OCI-M1 (cell line): Measurements from ENCODE around the gene SKIC8.
"Not testable (repeated sequence)": the region's sequence is repeated elsewhere in the genome, so short reads cannot be mapped to it uniquely, and the experiment has no call there.

ENCODE experiments used
- DNase-seq: peaks from one replicate; lab custom pipeline; 2025; lab: John Stamatoyannopoulos, UW

Gene SKIC8

DNA sequence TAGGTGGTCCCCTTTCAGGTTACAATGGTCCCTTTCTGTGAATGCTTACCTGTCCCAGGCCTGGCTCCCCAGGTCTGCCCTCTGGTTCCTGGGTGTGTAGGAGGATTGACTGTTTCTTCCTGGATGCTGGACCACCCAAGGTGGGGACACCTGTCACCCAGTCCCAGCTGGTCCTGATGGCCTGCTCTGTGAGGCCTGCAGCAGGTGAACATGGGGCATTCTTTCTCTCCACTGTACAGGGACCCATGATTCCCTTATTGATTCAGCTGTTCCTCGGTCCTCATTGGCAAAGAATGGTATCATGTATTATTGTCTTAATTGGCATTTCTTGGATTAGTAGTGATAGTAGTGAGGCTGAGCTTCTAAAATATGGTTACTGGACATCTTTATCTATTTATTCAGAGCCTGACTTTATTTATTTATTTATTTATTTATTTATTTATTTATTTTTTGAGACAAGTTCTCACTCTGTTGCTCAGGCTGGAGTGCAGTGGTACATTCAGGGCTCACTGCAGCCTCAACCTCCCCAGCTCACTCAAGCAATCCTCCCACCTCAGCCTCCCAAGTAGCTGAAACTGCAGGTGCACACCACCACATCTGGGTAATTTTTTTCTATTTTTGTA lies 43.9 kb downstream of the SKIC8 start:
- DNase-seq, result no peak

- no peak for DNase-seq
Measured at GRCh38 chr15:78251136-78251535, 48.3 kb downstream of the SKIC8 start.

DNA sequence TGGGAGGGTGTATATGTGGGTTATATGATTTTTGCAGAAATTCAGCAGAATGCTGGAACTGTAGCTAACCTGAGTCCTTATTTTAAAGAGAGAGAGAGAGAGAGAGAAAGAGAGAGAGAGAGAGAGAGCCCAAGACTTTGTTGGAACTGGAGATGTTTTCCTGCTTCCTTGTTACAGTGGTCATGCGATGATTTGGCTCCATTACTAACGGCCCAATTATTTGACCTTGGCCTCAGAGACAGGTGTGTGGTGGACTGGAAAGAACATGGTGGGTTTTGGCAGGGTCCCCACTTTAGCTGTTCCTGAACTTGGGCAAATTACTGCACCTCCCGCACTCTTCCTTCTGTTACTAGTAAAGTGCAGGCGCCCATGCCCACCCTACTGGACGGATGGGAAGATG lies 50.3 kb downstream of the SKIC8 start:
- no peak for DNase-seq

GRCh38 chr15:78247911-78248310 lies 51.5 kb downstream of the SKIC8 start:
- no peak for DNase-seq

DNA sequence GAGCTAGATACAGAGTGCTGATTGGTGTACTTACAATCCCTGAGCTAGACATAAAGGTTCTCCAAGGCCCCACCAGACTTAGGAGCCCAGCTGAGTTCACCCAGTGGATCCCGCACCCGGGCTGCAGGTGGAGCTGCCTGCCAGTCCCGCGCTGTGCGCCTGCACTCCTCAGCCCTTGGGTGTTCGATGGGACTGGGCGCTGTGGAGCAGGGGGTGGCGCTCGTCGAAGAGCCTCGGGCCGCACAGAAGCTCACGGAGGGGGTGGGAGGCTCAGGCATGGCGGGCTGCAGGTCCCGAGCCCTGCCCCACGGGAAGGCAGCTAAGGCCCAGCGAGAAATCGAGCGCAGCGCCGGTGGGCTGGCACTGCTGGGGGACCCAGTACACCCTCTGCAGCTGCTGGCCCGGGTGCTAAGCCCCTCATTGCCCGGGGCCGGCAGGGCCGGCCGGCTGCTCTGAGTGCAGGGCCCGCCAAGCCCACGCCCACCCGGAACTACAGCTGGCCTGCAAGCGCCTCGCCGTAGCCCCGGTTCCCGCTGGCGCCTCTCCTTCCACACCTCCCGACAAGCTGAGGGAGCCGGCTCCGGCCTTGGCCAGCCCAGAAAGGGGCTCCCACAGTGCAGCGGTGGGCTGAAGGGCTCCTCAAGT lies 53.3 kb downstream of the SKIC8 start:
- DNase-seq, result not testable (repeated sequence)

DNA sequence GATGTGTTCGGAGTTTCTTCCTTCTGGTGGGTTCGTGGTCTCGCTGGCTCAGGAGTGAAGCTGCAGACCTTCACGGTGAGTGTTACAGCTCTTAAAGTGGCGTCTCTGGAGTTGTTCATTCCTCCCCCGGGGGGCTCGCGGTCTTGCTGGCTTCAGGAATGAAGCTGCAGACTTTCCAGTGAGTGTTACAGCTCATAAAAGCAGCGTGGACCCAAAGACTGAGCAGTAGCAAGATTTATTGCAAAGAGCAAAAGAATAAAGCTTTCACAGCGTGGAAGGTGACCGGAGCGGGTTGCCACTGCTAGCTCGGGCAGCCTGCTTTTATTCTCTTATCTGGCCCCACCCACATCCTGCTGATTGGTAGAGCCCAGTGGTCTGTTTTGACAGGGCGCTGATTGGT lies 54.0 kb downstream of the SKIC8 start:
- DNase-seq, result not testable (repeated sequence)

- peak; percentile 6 for DNase-seq
Measured at GRCh38 chr15:78244893-78245292, 54.5 kb downstream of the SKIC8 start.

DNA sequence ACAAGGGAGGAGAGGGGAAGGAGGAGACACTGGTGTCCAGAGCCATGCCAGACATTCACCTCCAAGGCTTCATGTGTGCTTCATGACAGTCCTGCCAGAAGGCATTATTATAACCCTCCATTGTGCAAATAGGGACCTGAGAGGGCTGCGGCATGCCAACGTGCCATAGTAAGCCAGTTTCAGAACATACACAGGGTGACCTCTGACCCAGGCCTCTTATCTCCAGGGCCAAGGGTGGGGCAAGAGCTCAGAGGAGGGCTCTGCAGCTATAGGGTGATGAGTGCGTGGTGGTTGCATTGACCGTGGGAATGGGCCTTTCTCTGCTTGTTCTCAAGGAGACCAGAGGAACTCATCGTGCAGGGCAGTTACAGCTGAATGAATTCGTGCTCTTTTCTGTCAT lies 55.3 kb downstream of the SKIC8 start:
- no peak for DNase-seq

- DNase-seq, result no peak
Measured at GRCh38 chr15:78243491-78243941, 55.9 kb downstream of the SKIC8 start.

DNA sequence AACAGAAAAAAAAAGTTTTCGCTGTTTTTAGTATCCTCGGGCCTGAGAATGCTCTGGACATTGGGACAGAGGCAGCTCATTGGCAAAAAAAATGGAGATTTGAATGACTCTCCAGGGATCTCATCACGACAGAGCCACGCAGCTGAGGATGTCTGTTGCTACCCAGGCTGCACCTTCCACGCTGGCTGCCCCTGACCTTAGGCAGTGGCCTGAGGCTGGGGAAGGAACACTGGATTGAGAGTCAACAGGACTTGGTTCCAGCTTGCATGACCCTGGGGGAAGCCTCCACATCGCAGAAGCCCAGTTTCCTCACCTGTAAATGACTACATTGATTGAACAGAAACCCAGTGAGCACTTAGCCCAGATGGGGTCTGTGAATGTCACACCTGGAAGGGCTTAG lies 56.4 kb downstream of the SKIC8 start:
- DNase-seq, result no peak

DNA sequence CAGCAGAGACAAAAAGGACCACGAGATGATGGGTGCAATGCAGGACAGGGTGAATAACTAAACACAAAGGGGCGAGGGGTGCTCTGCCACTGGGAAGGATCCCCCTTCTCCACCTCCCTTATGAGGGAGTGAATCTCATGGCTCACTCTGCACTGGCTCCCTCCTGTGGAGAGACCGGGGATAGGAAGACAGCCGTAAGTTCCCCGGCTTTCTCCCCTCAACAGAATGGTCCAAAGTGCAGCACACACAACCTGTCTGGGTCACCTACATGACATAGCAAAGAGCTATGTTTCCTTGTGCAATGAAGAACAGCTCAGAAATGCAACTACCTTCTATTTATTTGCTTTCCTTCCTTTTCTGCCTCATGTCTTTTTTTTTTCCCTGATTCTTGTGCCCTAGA lies 57.3 kb downstream of the SKIC8 start:
- DNase-seq, result peak; percentile 34

- DNase-seq, result peak; percentile 88
Measured at GRCh38 chr15:78241017-78241416, 58.4 kb downstream of the SKIC8 start.

GRCh38 chr15:78239811-78240210 lies 59.6 kb downstream of the SKIC8 start:
- DNase-seq, result no peak

GRCh38 chr15:78237146-78237545 lies 62.3 kb downstream of the SKIC8 start:
- no peak for DNase-seq

DNA sequence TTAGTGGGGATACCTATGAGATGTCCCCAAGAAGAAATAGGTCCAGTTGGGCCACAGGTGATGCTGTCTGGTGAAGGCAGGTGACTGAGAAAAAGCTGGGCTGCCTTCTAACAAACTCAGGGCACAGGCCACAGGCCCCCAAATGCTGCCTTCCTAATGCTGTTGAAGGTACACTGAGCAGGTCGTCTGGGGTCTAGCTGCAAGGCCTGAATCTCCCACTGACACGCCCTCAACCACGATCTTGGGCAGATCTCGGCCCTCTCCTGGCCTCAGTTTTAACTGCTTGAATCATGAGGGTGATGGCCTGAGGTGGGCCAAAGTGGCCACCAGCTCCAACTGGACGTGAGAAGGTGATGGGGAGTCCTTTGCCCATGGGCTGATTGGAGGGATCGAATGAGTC lies 62.9 kb downstream of the SKIC8 start:
- DNase-seq, result no peak

- no peak for DNase-seq
Measured at GRCh38 chr15:78234515-78235040, 64.8 kb downstream of the SKIC8 start, which contains the start of gene ACSBG1. TSS of gene ACSBG1 (minus strand) at chr15:78234565. CDS start at chr15:78234501, 64 bp downstream.

DNA sequence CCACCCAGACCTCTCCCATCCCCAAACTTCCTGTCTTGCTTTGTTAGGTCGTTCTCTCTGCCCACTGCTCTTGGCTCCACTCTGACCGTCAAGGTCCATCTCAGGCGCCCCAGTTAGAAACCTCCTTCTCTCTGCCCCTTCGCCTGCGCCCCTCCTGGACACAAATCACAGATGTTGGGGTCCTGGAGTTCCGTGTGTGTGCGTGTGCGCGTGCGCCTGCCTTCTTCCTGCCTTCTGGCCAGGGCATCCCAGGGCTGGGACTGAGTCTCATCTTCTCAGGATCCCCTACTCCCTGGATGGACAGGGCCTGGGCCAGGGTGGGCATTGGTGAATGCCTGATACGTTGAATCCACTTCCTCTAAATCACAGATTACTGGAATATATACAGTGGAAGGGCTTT lies 65.9 kb downstream of the SKIC8 start:
- no peak for DNase-seq
